AG04450 (cell line): Measurements from ENCODE around the gene SHANK3. TPM values are rescaled to one million over a fixed set of nuclear protein-coding genes. Genes with fewer than 3 reads are reported as not detected.

Source experiments
- CTCF ChIA-PET: fragments of 300-600, 350-600 bp; formaldehyde crosslinking; extraction: SDS; loops from one replicate; lab custom pipeline; 2022; ENCODE audit warnings: antibody characterized with exemption, inconsistent platforms; lab: Charles Lee
- POLR2A ChIA-PET: fragments of 350-600 bp; formaldehyde crosslinking; extraction: SDS; loops from one replicate; lab custom pipeline; 2021; ENCODE audit warnings: antibody characterized with exemption, inconsistent platforms; lab: Yijun Ruan, JAX
- DNase-seq: peaks from one replicate; pipeline ENCODE4 v3.0.0-alpha.2; 2011; ENCODE audit warnings: low read depth, low spot score
- H3K27ac ChIP-seq: one replicate; pipeline ENCODE4 v1.5.1; 2012; ENCODE audit warnings: low read depth, low read length, control low read depth
- H3K27me3 ChIP-seq: one replicate; pipeline ENCODE4 v1.6.0; 2012; ENCODE audit warnings: low read length; ENCODE audit not compliant: control insufficient read depth, insufficient read depth
- H3K4me3 ChIP-seq: 2 replicates; pipeline ENCODE4 v1.5.1; 2011; ENCODE audit warnings: mild to moderate bottlenecking, low read depth, low read length, control low read depth
- H3K9me3 ChIP-seq: 2 replicates; pipeline ENCODE4 v1.5.1; 2012; ENCODE audit warnings: low read length; ENCODE audit not compliant: control insufficient read depth, insufficient read depth
- polyA plus RNA-seq: library from polyadenylated mRNA; depleted of rRNA; stranded (reverse); fragments of >200 nt; gene quantifications from 2 replicates; pipeline ENCODE4 v1.2.3, GENCODE V29; 2011
- TF ChIP-seq, protein P1 (sequence below): IDR thresholded peaks from 2 replicates; pipeline ENCODE4 v1.5.1; 2011; ENCODE audit warnings: low read depth, low read length, control low read depth, inconsistent platforms

Gene SHANK3
- polyA plus RNA-seq, 1 experiment: 0.47 TPM

GRCh38 chr22:50704510-50705218 is 32.0 kb downstream of the SHANK3 start:
- H3K27me3 ChIP-seq: no peaks in the 10 kb centered on the region
- peak overlapping the region; percentile 38; the same call in 1 of the 2 replicates for H3K4me3 ChIP-seq
- no peaks in the 10 kb centered on the region; the same call in 1 of the 2 replicates for H3K9me3 ChIP-seq
- DNase-seq: no peak
- CTCF ChIA-PET: no interaction called here
- no peak overlapping the region for H3K27ac ChIP-seq
- POLR2A ChIA-PET: no interaction called here
- TF ChIP-seq, protein P1, sequence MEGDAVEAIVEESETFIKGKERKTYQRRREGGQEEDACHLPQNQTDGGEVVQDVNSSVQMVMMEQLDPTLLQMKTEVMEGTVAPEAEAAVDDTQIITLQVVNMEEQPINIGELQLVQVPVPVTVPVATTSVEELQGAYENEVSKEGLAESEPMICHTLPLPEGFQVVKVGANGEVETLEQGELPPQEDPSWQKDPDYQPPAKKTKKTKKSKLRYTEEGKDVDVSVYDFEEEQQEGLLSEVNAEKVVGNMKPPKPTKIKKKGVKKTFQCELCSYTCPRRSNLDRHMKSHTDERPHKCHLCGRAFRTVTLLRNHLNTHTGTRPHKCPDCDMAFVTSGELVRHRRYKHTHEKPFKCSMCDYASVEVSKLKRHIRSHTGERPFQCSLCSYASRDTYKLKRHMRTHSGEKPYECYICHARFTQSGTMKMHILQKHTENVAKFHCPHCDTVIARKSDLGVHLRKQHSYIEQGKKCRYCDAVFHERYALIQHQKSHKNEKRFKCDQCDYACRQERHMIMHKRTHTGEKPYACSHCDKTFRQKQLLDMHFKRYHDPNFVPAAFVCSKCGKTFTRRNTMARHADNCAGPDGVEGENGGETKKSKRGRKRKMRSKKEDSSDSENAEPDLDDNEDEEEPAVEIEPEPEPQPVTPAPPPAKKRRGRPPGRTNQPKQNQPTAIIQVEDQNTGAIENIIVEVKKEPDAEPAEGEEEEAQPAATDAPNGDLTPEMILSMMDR: no peak

DNA sequence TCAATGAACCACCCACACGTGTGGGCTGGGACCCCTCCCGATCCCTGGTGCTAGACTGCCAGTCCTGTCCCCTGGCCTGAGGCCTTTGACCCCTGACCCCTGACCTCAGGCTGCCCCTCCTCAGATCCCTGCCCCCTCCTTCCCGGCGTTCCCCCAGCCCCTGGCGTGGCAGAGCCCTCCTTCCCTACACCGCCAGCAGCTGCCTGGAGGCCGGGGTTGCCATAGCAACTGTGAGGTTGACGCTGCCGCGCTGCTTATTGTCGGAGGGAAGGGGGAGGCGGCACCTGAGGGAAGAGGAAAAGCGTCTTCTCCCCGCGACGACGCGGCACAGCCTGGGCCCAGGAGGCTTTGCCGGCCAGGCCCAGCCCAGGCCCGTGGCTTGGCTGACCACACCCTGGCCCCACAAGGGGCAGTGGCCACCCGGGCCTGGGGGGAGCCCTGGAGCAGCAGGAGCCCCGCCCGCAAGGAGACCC is 32.6 kb downstream of the SHANK3 start:
- Histone ChIP-seq H3K9me3 (no peaks in the 10 kb centered on the region; the same call in 1 of the 2 replicates), H3K27ac (no peak overlapping the region), H3K27me3 (no peaks in the 10 kb centered on the region), H3K4me3 (peak overlapping the region; percentile 38; the same call in 1 of the 2 replicates)
- ChIA-PET CTCF (interaction anchor here (1.2 kb wide), 1 partner anchor 7 kb away, joined by 3 read pairs; no protein-coding TSS in a partner anchor), POLR2A (no interaction called here)
- peak; percentile 49 for DNase-seq
- TF ChIP-seq, protein P1: no peak

GRCh38 chr22:50705851-50706351 is 33.3 kb downstream of the SHANK3 start:
- ChIA-PET POLR2A (no interaction called here), CTCF (interaction anchor here (1.2 kb wide), 1 partner anchor 8 kb away, joined by 3 read pairs; no protein-coding TSS in a partner anchor)
- Histone ChIP-seq H3K27ac (no peak overlapping the region), H3K9me3 (no peaks in the 10 kb centered on the region; the same call in 1 of the 2 replicates), H3K4me3 (no peak overlapping the region), H3K27me3 (no peaks in the 10 kb centered on the region)
- TF ChIP-seq, protein P1: no peak
- no peak for DNase-seq

DNA sequence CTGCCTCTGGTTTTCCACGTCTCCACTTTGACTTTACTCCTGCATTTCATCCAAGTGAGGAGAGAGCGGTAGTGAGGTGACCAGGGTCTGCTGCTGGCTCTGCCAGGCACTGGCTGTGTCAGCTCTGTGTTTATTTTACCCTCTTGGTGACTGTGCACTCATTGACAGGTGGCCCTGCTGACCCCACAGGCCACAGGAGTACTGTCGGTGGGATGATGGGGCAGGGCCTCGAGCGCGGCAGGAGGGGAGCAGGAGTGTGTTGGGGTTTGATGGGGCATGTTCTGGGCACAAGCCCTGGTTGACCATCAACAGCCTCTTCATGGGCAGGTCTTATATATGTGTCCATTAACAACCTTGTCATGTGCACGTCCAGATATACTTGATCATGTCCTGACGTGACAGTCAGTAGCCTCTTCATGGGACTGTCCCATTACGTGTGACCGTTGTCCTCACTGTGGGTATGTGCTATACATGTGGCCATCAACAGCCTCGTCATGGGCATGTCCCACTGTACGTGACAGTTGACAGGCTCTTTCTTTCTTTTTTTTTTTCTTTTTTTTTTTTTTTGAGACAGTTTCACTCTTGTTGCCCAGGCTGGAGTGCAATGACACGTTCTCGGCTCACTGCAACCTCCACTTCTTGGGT is 34.0 kb downstream of the SHANK3 start:
- ChIA-PET POLR2A (no interaction called here), CTCF (interaction anchor here (1.2 kb wide), 1 partner anchor 8 kb away, joined by 3 read pairs; no protein-coding TSS in a partner anchor)
- H3K27me3 ChIP-seq: no peaks in the 10 kb centered on the region
- H3K9me3 ChIP-seq: no peaks in the 10 kb centered on the region; the same call in 1 of the 2 replicates
- H3K27ac ChIP-seq: no peak overlapping the region
- no peak overlapping the region for H3K4me3 ChIP-seq
- TF ChIP-seq, protein P1: no peak
- no peak for DNase-seq
